Head of caudate nucleus (tissue), 42 donors: Measurements from ENCODE around the gene GGACT.

Source experiments
- DNase-seq, 42 donors: peaks; one replicate each; pipeline versions ENCODE4 v3.0.0 to v3.0.0-alpha.2; 2020 to 2021; ENCODE audit warnings: mixed read lengths in 7 of 42
- intact Hi-C: fragments of 100-400 bp; cut with DNase I; formaldehyde crosslinking; loops from one replicate; pipeline ENCODE4 v1.15.0; 2022

GGACT gene

DNA sequence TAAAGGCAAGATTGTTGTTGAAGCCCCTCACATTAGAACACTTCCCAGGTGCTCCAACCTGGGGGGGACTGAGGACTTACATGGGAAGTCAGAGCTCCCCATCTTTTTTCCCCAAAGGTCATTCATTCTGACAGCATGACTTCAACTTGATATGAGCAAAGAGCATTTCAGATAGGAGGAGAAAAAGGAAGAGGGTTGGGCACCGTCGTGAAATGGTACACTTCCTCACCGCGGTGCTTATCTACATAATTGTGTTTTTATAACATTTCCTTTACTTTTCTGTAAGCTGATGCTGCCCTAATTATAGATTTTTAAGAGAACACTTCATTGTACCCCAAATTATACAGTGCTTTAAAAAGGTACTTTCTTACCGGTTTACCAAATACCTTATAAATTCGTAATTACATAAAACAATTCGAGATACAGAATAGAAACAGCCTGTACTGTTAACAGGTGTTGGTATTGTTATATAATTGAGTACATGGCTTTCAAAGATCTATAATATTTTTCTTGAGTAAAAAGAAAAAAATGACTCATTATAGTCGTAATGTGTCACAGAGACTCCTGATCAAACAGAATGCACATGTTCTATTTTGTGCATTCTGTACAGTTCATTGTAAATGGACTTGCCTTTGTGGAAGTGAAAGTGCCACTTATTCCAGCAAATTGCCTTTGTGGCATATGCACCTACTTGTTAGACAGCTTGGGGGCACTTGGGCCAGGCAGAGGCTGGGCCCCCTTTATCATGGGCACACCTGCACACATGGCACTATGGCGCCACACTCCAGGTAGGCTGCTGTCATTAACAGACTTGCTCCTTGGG, 81.8 kb downstream of the GGACT start:
- intact Hi-C loops = no loop called here
- no peak for DNase-seq

DNA sequence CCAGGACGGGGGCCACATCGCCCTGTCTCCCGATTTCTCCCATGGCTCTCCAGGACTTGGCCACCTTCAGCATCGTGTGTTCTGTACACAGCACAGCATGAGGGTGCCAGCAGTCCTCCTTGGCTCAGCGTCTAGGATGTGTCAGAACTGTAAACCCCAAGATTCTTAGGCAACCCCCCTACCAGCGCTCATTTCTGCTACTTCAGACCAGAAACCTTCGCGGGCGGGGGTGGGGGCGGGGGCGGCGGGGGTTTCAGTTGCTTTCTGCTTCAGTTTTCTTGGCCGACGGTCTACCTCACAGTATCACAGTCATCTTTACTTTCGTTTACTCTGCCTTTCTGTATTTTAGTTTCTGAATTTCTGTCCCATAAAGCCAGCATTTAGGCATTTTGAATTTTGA, 82.4 kb downstream of the GGACT start:
- intact Hi-C loops = no loop called here
- no peak for DNase-seq

DNA sequence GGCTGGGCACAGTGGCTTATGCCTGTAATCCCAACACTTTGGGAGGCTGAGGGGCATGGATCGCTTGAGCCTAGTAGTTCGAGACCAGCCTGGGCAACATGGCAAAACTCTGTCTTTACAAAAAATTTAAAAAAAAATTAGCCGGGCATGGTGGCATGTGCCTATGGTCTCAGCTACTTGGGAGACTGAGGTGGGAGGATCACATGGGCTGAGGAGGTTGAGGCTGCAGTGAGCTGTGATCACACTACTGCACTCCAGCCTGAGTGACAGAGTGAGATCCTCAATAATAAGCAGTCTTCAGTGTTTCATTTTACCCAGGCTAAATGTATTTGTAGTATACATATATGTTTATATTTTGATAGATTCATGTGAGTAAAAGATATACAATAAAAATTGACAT, 85.0 kb downstream of the GGACT start:
- DNase-seq = peak in 5 of 42 donors; percentile 25 to 59 (median 41)
- intact Hi-C loops = no loop called here

DNA sequence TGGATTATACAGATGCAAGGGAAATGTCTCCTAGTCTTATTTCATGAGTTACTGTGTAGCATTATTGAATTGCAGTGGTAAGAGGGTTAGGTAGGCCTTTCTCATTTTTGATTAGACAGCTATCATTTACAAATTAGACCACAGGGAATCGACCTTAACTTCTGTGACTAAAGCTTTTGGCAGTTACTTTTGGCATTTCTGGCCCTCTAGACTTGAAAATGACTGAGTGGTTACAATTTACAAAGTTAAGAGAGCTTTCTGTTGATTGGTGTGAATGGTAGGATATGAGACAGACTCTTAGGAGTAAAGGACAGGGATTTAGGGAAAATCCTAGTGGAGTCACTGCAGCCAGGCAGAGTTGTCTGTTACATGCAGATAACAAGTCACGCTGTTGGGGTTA, 86.1 kb downstream of the GGACT start:
- intact Hi-C loops = no loop called here
- DNase-seq = no peak

DNA sequence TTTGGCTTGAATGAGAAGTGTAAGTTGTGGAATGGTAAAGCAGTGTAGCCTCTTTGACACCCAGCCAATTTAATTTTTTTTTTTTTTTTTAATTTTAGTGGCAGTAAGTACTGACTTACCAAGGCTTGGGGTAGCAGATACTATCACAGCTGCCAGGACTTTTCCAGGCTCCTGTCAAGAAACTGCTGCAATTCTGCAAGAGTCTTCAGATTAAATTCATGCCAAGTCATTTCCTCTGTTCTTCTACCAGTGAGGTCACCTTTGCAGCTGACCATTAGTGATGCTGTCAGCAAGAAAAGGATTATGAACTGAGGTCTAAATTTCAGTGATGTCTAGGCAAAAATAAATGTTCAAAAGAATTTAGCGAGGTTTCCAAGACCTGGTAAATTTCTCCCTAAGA, 91.2 kb downstream of the GGACT start:
- no peak for DNase-seq
- intact Hi-C loops = no loop called here

DNA sequence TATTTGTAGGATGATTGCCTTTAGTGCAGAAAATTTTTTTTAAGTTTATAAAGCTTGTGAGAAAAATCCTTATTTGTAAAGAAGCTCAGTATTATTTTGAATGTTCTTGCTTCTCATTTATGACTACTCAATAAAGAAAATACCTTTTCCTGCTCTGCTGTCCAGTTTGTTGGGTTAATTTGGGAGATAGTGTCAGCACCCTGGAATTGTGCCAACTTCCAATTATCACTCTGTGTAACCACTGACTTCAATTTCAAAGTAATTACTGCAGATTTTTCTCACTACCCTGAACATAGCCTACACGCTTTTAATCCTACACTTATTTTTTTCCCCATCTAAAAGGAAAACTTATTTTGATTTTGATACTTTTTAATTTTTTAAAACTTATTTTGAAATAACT, 93.1 kb downstream of the GGACT start:
- no peak for DNase-seq
- intact Hi-C loops = no loop called here

DNA sequence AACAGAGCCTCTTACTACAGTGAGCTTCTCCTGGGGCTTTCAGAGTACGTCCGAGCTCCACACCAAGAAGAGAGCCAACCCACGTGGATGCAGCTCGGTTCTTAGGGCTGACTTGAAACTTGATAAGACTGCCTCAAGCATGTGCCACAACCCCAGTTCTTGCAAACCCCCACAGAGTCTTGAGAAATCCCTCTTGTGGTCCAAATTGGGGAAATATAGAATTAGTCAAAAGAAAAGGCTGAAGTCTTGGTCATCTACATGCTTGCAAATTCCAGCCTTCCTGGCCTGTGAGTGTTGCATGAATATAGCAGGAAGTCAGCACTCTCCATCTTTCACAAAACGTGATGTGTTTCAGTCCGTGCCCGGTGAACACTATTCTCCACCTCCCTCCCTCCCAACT, 95.2 kb downstream of the GGACT start:
- DNase-seq = no peak
- intact Hi-C loops = no loop called here

DNA sequence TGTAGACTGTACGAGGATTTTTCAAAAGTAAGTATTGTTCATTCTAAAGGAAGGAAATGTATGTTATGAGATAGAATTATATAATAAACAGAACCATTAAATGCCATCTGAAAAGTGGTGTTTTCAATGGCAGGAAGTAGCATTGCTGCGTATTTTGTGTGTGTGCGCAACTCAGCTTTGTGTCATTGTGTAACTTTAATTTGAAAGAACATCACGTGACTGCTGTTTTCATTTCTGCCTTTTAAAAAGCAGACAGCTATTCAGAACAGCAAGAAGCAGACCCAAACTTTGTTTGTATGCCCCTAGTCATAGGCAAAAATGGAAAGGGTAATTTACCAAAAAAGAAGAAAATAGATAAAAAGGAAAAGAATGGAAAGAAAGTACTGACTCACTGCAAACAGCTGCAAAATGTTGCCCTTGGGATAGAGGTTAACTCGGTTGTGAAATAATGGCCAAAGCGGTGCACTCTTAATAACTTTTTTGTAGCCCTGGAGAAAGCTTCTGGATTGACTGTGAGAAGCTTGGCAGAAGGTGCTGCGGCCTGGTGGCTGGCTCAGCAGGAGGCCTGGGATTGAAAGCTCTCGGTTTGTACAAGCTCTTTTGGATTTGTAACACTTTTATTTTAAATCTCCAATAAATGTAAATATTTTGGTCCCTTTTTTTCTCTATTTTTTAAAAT, 97.3 kb downstream of the GGACT start:
- intact Hi-C loops = no loop called here
- peak in 9 of 42 donors; percentile 19 to 55 (median 20) for DNase-seq

DNA sequence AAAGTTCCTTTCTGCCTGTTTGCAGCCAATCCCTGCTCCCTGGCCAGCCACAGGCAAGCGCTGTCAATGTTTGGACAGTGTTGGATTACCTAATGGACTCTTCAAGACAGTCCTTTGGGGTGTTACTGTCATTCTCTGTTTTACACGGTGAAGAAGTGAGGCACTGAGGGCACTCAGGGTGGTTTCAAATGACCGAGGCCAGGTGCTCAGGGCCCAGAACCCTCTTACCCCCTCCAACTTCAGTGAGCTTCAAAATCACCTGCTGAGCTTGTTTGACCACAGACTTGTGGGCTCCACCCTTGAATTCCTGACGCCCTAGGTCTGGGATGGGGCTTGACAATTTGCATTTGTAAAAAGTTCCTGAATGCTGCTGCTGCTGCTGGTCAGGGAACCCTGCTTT, 97.9 kb downstream of the GGACT start:
- intact Hi-C loops = no loop called here
- DNase-seq = no peak

DNA sequence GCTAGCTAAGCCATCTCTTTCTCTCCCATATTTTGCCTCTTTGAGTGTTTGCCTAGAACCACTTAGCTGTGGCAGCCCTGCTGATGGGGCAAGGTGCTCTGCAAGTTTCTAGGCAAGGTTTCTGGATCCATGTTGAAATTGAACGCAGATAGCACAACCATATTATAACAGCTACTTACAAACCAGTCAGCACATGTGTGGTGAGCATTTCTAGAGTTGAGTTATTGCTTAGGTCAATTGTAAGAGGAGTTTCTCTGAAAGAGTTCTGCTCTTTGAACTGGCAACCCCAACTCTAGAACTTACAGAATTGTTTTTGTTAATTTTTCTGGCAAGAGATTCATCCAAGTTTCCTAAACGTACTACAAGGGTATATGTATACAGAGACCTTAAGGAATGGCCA, 103.3 kb downstream of the GGACT start:
- intact Hi-C loops = no loop called here
- DNase-seq = no peak

DNA sequence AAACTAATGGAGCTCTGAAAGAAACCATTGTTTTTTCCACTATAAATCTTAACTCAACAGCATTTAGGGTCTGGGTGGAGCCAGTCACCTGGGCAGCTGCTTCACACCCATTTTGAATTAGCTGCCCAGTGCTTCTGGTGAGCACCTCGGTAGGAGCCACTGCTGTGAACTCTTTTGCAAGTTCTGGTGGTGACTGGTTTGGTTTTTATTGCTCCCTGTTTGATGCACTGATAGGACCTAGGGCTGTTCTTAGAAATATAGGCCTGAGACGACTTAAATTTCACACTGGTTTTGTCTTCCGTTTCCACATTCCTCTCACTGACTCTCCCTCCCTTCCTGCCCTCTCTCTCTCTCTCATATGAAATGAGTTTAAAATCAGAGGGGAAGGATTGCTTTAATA, 103.9 kb downstream of the GGACT start:
- DNase-seq = no peak
- intact Hi-C loops = no loop called here

DNA sequence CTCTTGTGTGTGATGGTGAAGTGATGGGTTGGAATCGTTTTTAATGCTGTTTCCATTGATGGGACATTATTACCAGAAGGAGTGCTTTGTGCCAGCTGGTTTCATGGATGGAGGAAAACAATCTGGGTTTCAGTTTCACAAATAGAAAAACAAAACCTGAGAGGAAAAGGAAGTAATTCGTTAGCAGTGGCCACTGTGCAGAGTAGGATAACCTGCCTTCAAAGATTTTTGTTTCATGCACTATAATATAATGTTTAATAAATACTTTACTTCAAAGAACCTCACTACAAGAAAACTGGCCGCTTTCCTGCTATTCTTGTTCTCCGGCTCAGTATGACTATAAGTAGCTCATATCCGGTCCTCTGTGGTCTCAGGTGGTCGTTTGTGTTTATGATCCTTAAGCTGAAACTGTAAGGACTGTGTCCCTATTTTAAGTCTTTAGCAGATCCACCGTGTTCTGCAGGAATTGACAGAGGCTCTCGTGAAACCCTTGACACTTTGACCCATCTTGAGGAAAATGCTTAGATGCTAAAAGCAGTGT, 104.7 kb downstream of the GGACT start:
- no peak for DNase-seq
- intact Hi-C loops = no loop called here

DNA sequence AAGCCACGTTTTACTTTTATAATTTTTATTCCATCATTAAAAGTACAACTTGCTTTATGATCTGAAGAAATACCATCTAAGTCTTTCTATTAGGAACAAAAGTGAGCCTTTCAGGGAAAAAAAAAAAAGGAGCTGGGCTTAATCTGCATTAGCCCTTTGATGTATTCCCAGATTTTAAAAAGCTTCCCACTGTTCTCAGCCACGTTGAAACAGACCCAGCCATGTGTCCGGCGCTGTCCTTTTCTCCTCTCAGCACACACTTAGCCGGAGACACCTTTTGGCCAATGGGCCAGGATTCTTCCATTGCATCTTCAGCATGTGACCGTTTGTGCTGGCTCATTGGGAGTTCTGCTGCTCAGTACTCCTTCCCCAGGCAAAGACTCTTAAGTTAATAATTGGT, 105.5 kb downstream of the GGACT start:
- no peak for DNase-seq
- intact Hi-C loops = no loop called here

DNA sequence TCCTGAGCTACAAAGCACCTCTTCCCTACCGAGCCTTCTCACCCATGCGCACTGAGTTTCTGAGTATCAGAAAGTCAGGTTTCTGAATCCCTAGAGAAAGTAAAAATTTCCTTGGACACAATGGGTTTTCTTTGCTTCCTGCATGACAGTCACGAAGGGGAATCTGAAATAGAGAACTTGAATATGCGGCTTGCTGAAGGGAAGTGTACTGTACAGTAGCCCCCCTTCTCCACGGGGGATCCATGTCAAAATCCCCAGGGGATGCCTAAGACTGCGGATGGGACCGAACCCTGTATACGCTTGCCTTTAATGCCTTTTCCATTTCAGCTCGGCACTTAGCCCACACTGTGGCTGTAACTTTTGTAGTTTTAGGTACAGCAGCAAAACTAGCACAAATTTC, 107.9 kb downstream of the GGACT start:
- DNase-seq = no peak
- intact Hi-C loops = no loop called here
